VCaP (cell line): ENCODE data around the gene TUBB4A.

Experiments
- H3K27ac ChIP-seq: fragments of 450-650 bp; 2 replicates; pipeline ENCODE4 v1.5.1; 2017
- CTCF ChIP-seq: fragments of 450-650 bp; conservative IDR thresholded peaks from 2 replicates; pipeline ENCODE4 v1.5.1; 2017; ENCODE audit warnings: mild to moderate bottlenecking, moderate library complexity

TUBB4A gene

DNA sequence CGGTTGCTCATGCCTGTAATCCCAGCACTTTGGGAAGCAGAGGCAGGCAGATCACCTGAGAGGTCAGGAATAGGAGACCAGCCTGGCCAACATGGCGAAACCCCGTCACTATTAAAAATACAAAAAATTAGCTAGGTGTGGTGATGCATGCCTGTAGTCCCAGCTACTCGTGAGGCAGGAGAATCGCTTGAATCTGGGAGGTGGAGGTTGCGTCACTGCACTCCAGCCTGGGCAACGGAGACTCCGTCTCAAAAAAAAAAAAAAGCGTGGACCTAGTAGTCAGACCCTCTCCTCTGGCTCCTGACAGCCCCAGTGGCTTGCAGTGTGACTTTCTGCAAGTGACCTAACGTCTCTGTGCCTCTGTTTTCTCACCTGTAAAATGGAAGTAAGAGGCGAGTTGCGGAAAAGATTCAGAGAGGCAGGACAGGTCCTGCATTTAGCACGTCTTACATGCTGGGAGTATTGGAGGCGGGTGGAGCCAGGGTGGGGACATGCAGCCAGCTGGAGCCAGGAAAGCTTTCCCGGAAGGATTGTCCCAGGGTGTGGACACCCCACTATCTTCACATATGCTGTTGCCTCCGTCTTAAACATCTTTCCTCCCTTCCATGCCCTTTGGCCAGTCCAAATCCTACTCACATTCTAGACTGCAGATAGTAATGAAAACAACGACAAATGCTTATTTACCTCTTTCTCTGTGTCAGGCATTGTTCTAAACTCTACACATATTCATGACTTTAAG is 2.9 kb downstream of the TUBB4A start:
- H3K27ac ChIP-seq, result no peak overlapping the region
- no peak for TF ChIP-seq CTCF

DNA sequence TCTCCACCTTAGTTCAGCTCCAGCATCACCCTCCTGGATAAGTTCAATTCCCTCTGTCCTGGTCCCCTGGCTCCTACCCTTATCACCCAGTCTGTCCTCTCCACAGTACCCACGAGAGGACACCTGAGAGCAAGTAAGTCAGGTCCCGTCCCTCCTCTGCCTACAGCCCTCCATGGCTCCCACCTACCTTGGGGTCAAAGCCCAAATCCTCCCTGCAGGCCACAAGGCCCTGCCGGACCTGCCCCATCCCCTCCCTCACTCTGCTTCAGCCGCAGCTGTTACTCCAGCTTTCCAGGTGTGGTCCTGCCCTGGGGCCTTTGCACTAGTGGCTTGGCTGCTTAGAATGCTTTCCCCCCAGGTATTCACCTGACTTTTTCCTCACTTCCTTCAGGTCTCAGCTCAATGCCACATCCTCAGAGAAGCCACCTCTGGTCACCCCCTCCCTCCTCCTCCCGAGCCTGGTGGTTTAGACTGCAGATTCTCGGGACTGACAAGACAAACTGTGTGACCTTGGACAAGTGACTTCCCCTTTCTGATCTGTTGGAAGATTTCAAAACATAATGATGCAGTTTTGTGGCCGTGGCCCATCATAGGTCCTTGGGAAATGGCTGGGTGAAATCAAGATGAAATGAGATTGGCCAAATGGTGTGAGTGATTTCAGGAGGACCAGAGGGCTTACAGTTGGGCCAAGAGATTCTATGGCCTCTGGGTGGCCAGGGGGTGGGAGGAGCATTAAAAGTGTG is 3.6 kb downstream of the TUBB4A start:
- no peak overlapping the region for H3K27ac ChIP-seq
- no peak for TF ChIP-seq CTCF

- TF ChIP-seq CTCF, result no peak
These were observed 6.2 kb downstream of the TUBB4A start for GRCh38 chr19:6495947-6496346.

GRCh38 chr19:6494438-6495036 is 7.6 kb downstream of the TUBB4A start:
- no peak overlapping the region for H3K27ac ChIP-seq
- no peak for TF ChIP-seq CTCF

More at GRCh38 chr19:6495947-6496346, 6.2 kb downstream of the TUBB4A start:
- no peak overlapping the region for H3K27ac ChIP-seq

DNA sequence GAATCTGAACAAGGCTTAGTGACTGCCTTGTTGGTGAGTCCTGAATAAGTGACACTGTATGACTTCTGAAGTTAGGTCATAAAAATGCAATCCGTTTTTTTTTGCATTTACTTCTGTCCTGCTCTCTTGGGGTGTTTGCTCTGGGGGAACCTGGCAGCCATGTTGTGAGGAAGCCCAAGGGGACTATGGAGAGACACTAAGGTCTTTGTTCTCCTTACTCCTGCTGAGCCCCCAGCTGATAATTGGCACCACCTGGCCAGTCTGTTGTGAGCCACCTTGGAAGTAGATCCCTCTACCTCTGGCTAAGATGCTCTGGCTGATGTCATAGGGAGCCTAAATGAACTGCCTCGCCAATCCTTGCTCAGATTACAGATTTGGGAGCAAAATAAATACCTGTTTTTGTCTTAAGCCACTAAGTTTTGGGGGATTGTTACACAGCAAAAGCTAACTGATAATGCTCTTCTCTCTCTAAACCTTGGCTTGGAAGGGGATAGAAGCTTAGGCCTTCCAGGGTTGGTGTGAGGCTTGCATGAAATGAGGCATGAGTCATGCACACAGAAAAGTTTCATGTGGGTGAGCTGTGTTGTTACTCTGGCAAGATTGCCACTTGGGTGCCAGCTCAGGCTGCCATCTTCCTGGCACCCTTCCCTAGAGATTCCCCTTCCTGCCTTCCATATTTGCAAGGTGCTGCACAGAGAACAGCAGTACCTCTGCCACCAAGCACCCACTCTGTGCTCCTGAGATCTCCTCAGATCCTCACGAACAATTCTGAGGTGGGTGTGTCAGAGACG is 10.1 kb downstream of the TUBB4A start:
- H3K27ac ChIP-seq, result no peak overlapping the region
- TF ChIP-seq CTCF, result no peak

GRCh38 chr19:6490134-6490533 is 12.0 kb downstream of the TUBB4A start:
- TF ChIP-seq CTCF, result no peak
- no peak overlapping the region for H3K27ac ChIP-seq
